GM13976 (cell line): Measurements from ENCODE around the gene MT1H.

ENCODE experiments used
- DNase-seq: peaks from one replicate; pipeline ENCODE4 v3.0.0; 2012; ENCODE audit warnings: low spot score
- CTCF ChIP-seq: IDR thresholded peaks from 2 replicates; pipeline ENCODE4 v1.5.1; 2012; ENCODE audit warnings: borderline replicate concordance, mild to moderate bottlenecking; ENCODE audit not compliant: insufficient read depth; ENCODE audit errors: extremely low read depth, missing control alignments, control extremely low read depth
- in situ Hi-C: fragments of 300-500 bp; cut with MboI; formaldehyde crosslinking; loops from one replicate; pipeline ENCODE4 v1.12.0; 2022; ENCODE audit warnings: low sequenced_read_pairs, mixed read lengths, inconsistent platforms; ENCODE audit not compliant: unreplicated experiment

The MT1H gene

DNA sequence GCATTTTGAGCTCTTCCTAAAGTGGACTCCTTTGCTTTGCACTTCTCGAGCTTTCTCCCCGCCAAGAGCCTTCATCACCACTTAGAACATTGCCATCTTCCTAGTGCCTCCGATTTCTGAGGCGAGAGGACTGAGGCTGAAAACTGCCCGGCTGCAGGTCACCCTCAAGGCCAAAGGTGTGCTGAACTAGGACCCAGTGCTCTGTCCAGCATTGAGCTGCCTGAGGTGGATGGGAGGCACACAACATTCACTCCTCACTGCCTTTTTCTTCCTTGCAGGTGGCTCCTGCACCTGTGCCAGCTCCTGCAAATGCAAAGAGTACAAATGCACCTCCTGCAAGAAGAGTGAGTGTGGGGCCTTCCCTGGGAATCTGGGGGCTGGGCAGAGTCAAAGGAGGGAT lies 25.8 kb upstream of the MT1H start:
- DNase-seq = no peak
- no peak for TF ChIP-seq CTCF
- in situ Hi-C loops = no loop called here

DNA sequence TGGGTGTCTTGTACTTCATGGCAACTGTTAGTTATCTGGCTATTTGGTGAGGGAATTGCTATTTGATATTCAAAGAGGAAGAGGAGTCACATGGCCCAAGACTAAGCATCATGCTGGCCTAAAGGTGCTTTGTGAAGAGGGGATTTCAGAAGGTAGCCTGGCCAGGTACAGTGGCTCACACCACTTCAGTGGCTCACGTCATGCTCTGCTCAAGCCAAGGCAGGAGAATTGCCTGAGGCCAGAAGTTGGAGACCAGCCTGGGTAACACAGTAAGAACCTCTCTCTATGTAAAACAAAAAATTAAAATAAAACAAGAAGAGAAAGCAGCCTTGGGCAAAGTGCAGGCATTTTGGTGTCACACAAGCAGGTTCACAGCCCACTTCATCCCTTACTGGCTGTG lies 24.3 kb upstream of the MT1H start:
- in situ Hi-C loops = no loop called here
- TF ChIP-seq CTCF = no peak
- no peak for DNase-seq

DNA sequence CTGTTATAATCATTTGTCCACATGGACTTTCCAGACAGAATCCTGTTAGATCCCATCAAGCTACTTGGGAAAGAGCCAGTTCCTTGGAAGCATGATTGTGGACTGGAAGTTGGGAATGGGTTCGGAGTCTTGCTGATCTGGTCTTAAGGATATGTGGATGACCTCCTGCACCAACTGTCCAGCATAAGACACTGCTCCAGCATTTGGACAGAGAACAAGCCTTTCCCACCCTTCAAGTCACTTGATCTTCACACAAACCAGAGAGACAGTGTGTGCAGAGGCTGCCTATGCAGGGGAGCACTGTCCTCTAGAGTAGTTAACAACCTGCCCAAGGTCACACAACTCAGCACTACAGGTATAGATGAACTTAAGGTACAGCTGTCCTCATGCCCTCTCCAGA lies 23.8 kb upstream of the MT1H start:
- no peak for TF ChIP-seq CTCF
- no peak for DNase-seq
- in situ Hi-C loops = no loop called here

GRCh38 chr16:56647641-56648431 lies 21.8 kb upstream of the MT1H start:
- in situ Hi-C loops = no loop called here
- DNase-seq = no peak
- TF ChIP-seq CTCF = no peak

GRCh38 chr16:56649271-56649670 lies 20.3 kb upstream of the MT1H start:
- DNase-seq = no peak
- in situ Hi-C loops = no loop called here
- no peak for TF ChIP-seq CTCF

- DNase-seq = no peak
- in situ Hi-C loops = no loop called here
- TF ChIP-seq CTCF = no peak
These were observed 19.8 kb upstream of the MT1H start for GRCh38 chr16:56649820-56650219.
